ENCODE data around the gene NRCAM.

- TF ChIP-seq, protein P1, sequence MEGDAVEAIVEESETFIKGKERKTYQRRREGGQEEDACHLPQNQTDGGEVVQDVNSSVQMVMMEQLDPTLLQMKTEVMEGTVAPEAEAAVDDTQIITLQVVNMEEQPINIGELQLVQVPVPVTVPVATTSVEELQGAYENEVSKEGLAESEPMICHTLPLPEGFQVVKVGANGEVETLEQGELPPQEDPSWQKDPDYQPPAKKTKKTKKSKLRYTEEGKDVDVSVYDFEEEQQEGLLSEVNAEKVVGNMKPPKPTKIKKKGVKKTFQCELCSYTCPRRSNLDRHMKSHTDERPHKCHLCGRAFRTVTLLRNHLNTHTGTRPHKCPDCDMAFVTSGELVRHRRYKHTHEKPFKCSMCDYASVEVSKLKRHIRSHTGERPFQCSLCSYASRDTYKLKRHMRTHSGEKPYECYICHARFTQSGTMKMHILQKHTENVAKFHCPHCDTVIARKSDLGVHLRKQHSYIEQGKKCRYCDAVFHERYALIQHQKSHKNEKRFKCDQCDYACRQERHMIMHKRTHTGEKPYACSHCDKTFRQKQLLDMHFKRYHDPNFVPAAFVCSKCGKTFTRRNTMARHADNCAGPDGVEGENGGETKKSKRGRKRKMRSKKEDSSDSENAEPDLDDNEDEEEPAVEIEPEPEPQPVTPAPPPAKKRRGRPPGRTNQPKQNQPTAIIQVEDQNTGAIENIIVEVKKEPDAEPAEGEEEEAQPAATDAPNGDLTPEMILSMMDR (IDR thresholded peaks at IDR 0.05), result no peak
- TF ChIP-seq POLR2A (IDR thresholded peaks at IDR 0.05), result no peak
Measured at GRCh38 chr7:108211382-108212201, 244.6 kb downstream of the NRCAM start.
